GM19397 (cell line): Measurements from ENCODE around the gene ANKRD55.
A peak's percentile ranks its signal among the peaks of the same experiment; 100 is the strongest.
"Not testable (repeated sequence)": the region's sequence is repeated elsewhere in the genome, so short reads cannot be mapped to it uniquely, and the experiment has no call there.

Source experiments
- ATAC-seq: cut with Tn5 transposase; IDR thresholded peaks from one replicate; pipeline ENCODE4 v1.9.1; 2021; ENCODE audit warnings: mild to moderate bottlenecking, moderate library complexity; ENCODE audit not compliant: unreplicated experiment

The ANKRD55 gene

GRCh38 chr5:56147106-56147505 is 86.0 kb downstream of the ANKRD55 start:
- ATAC-seq: no peak

- ATAC-seq: no peak
Observed at GRCh38 chr5:56146674-56147073, 86.5 kb downstream of the ANKRD55 start.

GRCh38 chr5:56145511-56145910 is 87.6 kb downstream of the ANKRD55 start:
- ATAC-seq: no peak

GRCh38 chr5:56145106-56145505 is 88.0 kb downstream of the ANKRD55 start:
- no peak for ATAC-seq

- ATAC-seq: no peak
Observed at GRCh38 chr5:56144211-56144610, 88.9 kb downstream of the ANKRD55 start.

- ATAC-seq: no peak
Observed at GRCh38 chr5:56143373-56143714, 89.8 kb downstream of the ANKRD55 start.

- peak; percentile 91 for ATAC-seq
Observed at GRCh38 chr5:56142614-56143372, 90.3 kb downstream of the ANKRD55 start.

- ATAC-seq: no peak
Observed at GRCh38 chr5:56142233-56142613, 90.9 kb downstream of the ANKRD55 start.

GRCh38 chr5:56140073-56140472 is 93.1 kb downstream of the ANKRD55 start:
- no peak for ATAC-seq

- ATAC-seq: no peak
Observed at GRCh38 chr5:56130664-56131063, 102.5 kb downstream of the ANKRD55 start.

GRCh38 chr5:56129288-56129687 is 103.8 kb downstream of the ANKRD55 start:
- no peak for ATAC-seq

- ATAC-seq: no peak
Observed at GRCh38 chr5:56128113-56128512, 105.0 kb downstream of the ANKRD55 start.

- ATAC-seq: no peak
Observed at GRCh38 chr5:56126487-56127179, 106.5 kb downstream of the ANKRD55 start.

GRCh38 chr5:56123531-56124243 is 109.4 kb downstream of the ANKRD55 start:
- ATAC-seq: no peak

- not testable (repeated sequence) for ATAC-seq
Observed at GRCh38 chr5:56122360-56122985, 110.7 kb downstream of the ANKRD55 start.

GRCh38 chr5:56119050-56119449 is 114.1 kb downstream of the ANKRD55 start:
- no peak for ATAC-seq

GRCh38 chr5:56116599-56117141 is 116.5 kb downstream of the ANKRD55 start:
- no peak for ATAC-seq

GRCh38 chr5:56115589-56115988 is 117.5 kb downstream of the ANKRD55 start:
- no peak for ATAC-seq

- no peak for ATAC-seq
Observed at GRCh38 chr5:56112526-56113121, 120.5 kb downstream of the ANKRD55 start.

- ATAC-seq: no peak
Observed at GRCh38 chr5:56111404-56111781, 121.7 kb downstream of the ANKRD55 start.
